HG02943 (cell line): ENCODE measurements around the gene PLEKHA7.
"Not testable (repeated sequence)": the region's sequence is repeated elsewhere in the genome, so short reads cannot be mapped to it uniquely, and the experiment has no call there.

ENCODE experiments used
- ATAC-seq: cut with Tn5 transposase; IDR thresholded peaks from one replicate; pipeline ENCODE4 v1.9.1; 2021; ENCODE audit warnings: mild to moderate bottlenecking, low read depth, moderate library complexity; ENCODE audit not compliant: unreplicated experiment

The PLEKHA7 gene

DNA sequence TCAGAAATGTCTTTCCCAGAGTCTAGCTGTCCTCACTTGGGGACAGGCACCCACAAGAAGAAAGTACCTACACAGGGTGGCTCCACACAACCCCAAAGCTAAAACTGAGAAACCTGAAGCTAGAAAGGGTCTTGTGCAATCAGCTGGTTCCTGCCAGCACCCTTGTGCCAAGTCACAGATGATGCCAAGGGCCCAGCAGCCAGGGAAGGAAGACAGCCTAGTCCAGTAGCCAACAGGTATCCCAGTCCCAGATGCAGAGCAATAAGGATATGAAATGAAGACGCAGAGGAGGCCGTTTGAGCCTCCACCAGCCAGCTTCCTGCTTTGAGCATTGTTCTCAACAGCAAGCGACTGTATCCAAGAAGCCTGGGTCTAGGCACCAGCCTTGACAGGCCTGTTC, 6.1 kb downstream of the PLEKHA7 start:
- no peak for ATAC-seq

DNA sequence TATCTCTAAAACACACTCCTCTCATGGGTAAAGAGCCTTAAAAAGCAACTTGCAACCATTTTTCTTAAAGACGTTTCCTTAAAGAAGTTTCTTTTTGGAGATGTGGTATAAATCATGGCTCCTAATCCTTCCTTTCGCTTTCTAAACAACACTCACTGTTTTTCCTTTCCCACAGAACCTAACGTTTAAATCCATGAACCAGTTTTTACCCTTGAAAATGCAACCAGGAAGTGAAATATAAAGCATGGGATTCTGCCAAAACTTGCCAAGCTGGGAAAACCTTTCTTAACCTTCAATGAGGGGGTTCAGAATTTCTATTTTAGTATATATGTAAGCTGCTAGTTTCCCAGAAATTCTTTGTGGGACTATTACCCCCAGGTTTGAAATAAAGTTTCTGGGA, 8.6 kb downstream of the PLEKHA7 start:
- no peak for ATAC-seq

DNA sequence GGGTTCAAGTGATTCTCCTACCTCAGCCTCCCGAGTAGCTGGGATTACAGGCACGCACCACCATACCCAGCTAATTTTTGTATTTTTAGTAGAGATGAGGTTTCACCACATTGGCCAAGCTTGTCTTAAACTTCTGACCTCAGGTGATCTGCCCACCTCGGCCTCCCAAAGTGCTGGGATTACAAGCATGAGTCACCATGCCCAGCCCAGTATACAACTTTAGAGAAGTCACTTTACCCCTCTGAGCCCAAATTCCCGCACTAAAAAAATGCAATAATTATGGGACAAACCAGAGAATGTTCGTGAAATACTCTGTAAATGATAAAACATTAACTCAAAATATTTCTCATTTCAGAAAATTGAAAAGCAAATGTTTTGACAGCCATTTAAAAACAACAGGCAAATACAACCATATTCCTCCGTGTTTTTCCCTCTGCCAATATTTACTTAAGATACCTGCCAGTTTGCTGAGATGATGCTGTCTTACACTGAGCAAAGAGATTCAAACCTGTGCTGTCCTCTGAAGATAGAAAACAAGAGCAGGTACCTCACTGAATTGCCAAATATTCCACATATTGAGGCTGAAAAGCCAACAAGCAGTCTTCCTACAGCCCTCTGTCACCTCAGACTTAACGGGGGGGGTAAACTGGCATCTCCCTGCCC, 9.6 kb downstream of the PLEKHA7 start:
- ATAC-seq, result no peak

DNA sequence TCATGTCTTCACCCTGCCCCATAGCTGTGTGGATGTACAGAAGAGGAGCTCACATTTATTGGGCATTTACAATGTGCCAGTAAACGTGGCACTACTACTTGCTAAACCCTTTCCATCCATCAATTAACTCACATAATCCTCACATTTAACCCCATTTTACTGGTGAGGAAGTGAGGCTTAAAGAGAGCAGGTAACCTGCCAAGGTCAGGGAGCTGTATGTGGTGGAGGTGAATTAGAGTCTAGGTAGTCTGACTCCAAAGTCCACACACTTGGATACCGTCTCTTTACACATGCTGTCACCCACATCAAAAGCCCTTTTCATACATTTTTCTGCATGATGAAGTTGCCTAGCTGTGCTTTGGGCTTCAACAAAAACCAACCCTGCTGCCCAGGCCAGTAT, 10.8 kb downstream of the PLEKHA7 start:
- ATAC-seq, result no peak

DNA sequence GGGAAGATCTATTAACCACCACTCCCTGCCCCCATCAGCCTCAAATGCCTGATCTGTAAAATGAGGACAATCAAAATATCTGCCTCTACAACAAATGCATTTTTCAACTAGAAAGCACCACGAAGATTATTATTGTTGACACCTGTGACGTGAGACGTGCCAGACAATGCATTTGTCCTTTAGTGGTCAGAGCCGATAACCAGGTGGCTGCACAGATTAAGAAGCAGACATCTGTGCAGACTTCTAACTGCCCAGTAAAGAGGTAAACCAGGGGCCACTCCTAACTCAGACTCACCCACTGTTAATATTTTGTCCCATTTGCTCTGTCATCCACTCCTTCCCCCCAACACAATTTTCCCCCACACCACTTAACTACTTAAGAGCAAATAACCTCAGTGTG, 11.7 kb downstream of the PLEKHA7 start:
- no peak for ATAC-seq

DNA sequence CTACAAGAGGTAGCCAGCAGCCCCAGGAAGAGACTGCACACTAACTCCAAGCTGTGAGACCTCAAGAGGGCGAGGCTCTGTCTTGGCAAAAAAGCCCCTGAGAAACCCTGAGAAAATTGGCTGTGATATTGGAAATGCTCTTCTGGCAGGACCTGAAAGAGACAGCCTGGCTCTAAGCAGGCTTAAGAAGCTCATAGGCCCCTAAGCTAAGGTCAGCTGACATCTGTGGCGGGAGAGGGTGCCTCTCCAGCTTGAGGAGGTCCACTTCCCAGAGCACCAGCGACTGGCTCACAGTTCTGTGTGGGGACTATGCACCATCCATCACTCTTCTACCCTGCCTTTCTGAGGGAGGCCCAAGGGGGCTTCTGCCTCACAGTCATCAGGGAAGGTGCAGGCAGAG, 12.4 kb downstream of the PLEKHA7 start:
- no peak for ATAC-seq

DNA sequence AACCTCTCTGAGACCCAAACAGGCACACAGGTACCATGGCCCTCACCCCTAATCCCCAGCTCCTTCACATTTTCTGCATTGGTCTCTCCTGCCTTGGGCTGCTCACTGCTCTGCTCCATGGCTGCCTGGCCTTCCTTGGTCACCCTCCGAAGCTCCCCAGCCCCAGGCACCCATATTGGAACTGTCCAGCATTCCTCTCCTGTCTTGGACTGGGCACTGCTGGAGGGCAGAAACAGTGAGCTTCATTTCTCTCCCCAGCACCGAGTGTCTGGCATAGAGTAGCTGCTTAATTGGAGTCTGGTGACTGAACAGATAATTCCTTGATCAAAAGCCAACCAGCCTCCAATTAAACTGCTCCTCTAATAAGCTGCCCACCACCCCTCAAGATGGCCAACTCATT, 13.2 kb downstream of the PLEKHA7 start:
- no peak for ATAC-seq

DNA sequence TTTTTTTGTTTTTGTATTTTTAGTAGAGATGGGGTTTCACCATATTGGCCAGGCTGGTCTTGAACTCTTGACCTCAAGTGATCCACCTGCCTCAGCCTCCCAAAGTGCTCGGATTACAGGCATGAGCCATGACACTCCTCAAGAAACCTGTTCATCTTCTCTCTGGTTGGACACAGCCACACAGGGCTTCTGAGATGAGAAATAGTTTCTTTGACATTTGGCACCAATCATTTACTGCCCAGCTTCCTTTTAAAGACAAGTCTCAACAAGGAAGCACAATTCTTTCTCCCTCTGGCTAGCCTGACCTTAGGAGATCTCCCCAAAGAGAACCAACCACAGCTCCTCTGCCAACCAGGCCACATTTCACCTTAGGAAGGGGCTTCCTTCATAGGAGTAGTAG, 14.0 kb downstream of the PLEKHA7 start:
- ATAC-seq, result not testable (repeated sequence)

DNA sequence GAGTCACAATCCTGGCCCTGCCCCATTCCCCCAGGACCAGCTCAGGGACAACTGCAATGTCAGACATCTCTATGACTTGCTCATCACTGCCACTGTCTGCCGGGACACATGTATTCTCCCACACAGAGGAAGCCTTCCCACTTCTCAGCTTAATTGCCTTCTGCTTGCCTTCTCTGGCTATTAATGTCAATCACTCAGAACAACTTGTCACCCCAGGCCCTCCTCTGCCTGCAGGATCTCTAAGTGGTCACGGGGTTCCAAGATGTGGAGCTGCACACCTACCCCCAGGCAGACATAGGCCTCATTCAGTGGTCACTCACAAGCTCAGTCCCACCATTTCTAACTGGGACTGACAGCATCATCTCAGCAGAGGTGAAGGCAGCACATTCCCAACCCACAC, 15.1 kb downstream of the PLEKHA7 start:
- no peak for ATAC-seq

DNA sequence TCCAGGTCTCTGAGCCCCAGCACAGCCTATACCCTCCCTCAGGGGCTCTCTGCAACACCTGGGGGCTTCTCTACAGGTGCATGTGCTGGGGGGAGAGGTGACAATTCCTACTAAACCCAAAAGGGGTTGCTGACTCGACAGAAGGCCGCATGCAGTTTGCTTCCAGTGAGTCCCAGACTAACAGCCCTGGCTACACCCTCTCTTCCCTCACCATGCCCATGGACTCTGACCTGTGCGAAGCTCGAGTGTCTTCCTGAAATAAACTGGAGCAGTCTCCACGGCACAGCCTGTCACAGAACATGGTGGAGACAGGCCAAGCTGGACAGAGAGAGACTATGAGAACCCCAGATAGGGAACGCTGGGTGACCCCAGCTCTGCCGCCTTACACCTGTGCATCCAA, 16.6 kb downstream of the PLEKHA7 start:
- no peak for ATAC-seq

DNA sequence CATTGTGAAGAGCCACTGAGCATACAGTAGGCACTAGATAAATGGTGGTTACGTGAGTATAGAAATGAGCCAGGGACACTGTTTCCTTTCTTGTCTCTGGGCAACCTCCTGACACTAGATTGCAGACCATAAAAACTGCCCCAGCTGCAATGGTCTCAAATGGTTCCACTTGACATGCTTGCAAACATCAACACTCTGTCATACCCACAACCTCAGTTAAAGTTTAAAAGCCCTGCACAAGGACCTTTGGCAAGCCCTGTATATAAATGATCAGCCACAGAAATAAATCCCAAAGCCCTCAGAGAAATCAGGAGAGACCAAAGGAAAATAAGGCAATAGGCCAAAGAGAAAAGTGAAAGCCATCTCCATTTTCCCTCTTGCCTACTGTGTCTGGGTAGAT, 20.7 kb downstream of the PLEKHA7 start:
- ATAC-seq, result no peak

DNA sequence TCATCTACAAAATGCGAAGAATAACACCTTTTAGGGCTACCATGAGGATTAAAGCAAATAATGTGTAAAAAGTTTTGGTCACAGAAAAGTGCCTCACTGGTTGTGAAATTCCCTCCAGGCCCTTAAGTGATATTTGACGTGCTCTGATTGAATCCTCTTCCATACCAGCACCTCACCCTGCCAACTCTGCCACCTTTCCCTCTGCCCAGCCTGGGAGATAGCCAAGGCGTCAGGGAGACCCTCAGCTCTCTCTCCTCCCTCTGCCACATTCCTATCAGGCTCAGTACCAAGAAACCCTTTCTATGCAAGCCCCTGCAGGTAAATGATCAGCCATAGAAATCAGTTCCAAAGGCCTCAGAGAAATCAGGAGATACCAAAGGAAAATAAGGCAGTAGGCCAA, 21.4 kb downstream of the PLEKHA7 start:
- no peak for ATAC-seq

DNA sequence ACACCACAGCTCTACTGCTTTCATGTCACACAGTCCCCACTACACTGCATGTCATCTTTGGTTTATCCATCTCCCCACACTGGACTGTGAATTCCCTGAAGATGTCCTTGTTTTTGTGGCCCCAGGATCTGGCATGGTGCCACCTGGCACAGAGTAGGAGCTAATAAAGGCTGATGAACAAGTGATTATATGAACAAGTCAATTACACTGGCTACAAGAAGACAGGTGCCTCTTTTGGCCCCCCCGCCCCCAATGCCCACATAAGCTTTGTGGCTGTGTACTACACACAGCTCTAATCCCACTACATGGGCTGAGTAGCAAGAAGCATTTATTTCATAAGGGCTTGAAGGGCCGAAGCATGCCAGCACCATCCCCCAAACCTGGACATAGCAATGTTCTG, 24.7 kb downstream of the PLEKHA7 start:
- ATAC-seq, result no peak

DNA sequence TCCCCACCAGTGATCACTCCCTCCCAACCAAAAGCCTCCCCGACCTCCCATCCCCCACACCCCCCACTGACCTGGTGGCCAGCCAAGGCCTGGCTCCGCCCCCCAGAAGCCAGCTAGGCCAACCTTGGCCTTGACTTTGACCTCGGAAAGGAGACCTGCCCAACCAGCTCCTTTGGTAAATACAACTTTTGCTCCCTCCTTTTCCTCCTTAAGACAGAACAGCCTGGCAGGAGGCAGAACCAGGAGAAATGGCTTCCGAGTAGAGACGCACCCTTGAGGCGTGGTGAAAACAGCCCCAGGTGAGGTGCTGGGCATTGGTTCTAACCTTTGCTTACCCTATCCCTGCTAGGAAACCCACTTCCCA, 27.0 kb downstream of the PLEKHA7 start:
- ATAC-seq, result no peak

DNA sequence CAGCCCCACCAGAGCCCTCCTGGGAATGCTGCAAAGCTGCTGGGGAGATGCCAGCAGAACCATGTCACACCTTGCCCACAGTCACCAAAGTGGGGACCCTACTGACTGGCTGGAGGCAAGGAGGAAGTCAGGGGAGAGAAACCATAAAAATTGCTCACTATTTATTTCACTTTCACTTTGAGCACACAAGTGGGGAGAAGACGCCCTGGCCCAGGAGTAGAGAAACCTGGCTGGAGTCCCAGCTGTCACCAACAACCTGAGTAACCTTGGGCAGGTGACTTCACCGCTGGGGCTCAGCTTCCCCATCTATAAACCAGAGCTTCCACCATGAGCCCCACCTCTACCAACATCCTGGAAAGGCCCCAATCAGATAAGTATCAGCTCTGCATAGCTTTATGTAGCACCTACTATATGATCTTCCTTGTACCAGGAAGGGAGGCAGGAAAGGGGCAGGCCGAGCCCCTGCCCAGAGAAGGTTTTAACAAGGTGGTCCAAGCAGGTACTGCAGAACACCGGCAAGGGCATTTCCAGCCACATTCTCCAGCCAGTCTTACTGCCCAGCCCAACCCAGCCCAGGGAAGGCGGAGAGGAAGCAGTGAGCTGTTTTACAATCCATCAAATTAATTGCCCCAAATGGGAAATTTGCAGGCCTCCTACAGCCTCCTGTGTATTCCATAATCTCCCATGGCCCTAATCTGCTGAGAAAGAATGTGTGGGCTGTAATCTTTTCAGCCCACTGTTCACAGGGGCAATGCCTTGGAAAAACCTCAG, 27.6 kb downstream of the PLEKHA7 start:
- peak; percentile 96 for ATAC-seq

DNA sequence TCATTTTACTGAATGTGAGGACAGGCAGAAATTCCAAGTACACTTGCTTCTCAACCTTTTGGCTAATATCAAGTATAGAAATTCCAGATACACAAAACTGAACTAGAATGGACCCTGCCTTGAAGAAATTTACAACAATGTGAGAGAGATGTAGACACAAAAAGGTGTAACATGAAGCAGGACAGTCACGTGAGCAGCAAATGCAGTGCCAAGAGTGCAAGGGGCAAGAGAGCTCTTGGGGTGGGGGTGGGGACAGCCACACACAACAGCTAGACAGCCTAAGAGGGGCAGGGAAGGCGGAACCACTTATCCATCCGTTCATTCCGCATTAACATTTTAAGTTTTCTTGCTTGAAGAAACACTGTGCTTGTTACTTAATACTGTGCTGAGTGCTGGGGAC, 28.9 kb downstream of the PLEKHA7 start:
- ATAC-seq, result no peak

DNA sequence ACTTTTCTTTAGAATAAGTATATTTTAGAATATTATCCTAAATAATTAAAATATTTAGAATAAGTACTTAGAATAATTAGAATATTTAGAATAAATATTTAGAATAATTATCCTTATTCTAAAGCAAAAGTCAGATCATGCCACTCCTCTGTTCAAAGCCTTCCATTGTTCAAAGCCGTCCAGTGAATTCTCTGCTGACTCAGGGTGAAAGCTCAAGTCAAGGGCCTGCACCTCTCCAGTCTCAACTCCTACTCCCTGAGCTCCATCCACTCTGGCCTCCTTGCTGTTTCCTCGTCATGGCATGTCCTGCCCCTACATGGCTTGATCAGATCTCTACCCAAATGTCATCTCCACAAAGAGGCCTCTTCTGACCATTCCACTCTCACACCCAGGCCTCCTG, 30.0 kb downstream of the PLEKHA7 start:
- no peak for ATAC-seq

DNA sequence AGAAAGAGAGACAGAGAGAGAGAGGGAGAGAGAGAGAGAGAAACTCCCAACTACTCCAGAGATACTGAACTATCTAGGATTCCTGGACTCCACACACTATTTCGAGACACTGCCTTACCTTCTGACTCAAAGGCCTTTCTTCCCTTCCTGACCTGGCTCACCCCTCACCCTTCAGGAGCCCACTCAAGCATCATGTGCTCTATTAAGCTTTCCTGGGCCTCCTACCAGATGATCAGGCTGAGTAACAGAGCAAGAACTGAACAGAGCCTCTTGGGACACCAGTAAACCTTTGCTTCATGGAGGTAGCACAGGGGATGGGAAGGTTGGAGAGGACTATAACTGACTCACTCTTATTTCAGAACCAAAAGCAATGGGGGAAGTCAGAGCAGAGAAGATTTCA, 31.4 kb downstream of the PLEKHA7 start:
- no peak for ATAC-seq

DNA sequence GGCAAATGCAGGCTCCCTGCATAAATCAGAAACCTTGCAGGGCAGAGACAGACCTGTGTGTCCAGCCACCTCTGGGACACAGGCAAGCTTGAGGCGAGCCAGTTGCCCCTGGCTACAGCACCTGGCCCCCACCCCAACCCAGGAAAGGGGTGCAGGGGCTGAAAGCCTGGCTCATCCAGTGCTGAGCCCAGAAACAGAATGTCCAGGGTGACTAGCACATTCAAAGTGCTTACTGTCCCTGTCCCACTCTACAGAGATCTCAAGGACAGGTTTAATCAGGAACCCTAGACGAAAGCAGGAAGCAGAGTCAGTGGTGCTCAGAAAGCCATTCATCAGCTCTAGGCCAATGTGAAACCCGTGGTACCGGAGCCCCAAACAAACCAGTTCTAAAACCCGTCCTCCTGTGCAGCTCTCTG, 31.9 kb downstream of the PLEKHA7 start:
- ATAC-seq, result no peak

DNA sequence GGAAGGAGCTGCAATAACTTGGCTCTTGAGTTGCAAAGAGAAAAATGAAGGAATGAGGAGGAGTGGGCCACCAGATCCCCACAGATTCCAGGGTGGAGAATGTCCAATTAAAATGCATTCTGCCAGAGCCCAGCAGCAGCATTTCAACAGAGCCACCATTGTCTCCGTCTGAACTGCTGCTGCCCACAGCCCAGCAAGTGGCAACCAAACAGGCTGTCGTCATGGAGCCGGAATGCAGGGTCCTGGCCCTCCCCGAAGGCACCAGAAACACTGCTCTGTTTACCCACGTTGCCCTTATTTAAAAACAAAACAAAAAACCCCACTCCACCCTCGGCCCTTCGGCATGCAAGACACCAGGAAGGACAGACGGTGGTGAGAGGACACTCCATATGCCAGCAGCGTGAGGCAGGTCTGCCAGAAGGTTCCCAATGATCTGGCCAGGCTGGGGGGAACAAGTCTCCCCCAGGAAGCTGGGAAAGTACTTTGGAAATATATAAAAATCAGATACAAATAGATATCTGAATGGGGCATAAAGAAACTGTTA, 32.5 kb downstream of the PLEKHA7 start:
- no peak for ATAC-seq

DNA sequence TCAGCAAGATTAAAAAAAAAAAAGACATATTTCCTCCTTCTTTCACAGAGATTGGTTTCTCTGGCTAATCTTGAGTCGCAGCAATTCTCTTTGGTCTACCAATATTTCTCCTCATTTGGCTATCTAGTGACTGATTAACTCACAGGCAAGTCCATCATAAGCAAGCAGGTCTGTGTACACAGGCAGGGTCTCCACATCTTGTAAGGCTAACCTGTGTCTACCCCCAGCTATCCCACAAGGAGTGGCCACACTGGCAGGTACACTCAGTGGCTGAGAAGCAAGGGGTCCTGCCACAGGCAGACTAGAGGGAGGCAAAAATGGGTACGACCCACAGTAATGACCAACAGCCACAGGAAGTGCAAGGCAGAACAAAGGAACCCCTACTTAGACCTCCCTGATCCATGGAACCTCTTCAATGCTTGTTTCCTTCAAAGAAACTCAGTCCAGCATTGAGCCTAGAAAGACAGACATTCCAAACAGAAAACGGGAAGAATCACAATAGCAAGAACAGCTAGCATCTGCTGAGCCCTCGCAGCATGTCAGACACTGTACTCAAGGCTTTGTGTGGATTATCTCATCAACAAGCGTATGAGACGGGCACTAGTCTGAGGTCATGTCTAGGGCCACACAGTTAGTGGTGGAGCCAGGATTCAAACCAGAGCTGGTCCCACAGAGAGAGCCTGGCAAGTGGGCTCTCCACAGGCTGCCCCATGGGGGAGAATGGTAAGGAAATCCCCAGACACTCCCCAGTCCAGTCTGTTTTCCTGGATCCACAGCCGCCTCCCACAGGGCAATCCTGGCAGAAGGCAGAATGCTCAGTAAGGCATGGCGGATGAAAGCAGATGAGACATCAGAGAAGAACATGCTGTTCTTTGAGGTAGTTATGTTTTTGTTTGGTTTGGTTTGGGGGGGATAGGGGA, 34.3 kb downstream of the PLEKHA7 start:
- ATAC-seq, result no peak
